Pulmonary artery endothelial cell (primary cell): ENCODE measurements around the gene CDC42BPA. TPM values are rescaled to one million over a fixed set of nuclear protein-coding genes. Genes with fewer than 3 reads are reported as not detected.

Experiments used
- DNase-seq: peaks from one replicate; pipeline ENCODE4 v3.0.0-alpha.2; 2011; ENCODE audit warnings: low read depth, low spot score
- total RNA-seq: library from RNA; depleted of rRNA; stranded (reverse); fragments of >200 nt; gene quantifications from 2 replicates; pipeline ENCODE4 v1.2.3, GENCODE V29; 2014

Gene CDC42BPA
- total RNA-seq, 1 donor from 2014 or later, result 67.7 TPM

DNA sequence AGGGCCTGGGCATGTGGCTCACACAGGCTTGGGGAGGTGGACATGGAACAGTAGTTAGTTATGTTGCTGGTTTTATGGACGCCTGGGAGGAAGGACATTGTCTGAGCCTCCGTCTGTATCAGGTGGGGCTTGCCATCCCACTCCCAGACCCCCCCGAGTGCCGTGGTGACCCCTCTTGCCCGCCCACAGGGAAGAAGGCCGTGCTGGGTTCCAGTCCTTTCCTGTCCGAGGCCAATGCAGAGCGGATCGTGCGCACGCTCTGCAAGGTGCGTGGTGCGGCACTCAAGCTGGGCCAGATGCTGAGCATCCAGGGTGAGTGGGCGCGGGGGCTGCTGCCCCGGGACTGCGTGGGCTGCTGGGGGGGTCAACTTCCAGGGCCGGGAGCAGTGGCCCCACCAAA, 336.5 kb downstream of the CDC42BPA start:
- no peak for DNase-seq

DNA sequence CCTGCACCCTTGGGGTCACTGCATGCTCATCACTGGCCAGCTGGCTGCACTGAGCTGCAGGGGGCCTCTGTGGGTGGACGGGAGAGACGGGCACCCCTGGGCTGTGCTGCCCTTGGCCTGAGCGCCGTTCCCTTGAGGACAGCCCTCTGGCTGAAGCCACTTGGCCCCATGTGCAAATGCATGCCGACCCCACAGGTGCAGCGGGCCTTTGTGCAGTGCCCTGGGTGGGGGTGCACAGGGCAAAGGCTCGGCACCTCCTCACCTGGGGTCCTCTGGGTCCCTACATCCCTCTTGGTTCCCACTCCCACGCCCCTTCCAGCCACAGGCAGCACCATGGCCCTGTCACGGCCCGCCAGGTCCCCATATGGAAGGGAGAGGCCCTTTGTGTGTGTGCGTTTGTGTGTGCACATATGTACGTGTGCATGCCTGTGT, 336.9 kb downstream of the CDC42BPA start:
- no peak for DNase-seq

DNA sequence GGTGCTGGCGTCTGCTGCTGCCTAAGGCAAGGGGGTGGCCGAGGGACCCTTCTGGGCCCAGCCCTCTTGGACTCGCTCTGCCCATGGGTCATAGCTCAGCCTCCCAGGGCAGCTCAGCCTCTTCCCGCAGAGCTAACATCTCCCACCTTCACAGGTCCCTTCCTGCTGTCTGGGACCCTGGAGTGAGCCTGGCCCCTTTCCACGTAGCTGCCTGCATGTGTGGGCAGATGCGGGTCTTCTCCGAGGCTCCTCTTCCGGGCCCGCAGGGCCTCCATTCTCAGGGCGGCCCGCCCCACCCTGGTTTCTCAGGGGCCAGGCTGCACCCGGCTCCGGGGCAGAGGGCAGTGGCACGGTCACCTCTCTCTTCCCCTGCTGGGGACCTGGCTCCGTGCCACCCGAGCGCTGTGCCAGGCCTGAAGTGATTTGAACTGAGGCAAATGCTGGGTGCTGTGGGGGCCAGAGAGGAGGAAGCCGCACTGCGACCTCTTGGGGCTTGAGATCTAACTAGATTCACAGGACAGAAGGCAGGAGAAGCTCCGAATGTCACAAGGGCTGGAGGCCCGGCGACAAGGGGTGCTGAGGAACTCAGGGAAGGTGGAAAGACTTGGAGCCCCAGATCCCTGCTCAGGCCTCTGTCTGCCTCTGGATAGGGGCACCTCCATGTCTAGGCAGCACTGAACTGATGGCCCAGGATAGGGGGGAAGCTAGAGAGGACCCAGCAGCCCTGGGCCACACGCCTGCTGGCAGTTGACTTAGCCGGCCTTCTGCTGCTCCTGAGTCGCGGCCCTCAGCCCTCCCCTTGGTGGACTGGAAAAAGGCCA, 337.5 kb downstream of the CDC42BPA start:
- DNase-seq, result no peak

DNA sequence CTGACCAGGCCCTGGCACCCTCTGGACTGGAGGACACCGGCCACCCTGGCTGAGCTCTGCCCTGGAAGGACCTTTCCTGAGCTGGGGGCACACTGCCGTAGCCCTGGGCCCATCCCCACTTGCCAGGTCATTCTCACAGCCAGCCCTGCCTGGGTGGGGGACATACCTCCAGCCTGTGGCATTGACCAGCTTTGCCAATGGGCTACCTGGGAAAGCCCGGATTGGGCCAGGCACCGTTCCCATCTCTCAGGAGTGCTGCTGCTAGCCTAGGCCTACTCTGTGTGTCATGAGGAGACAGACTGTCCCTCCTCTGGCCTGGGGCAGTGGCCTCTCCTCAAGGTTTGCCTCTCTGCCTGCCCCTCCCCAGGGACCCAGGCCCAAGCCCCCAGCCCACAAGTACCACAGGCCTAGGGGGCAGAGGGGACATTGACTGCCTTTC, 338.2 kb downstream of the CDC42BPA start:
- no peak for DNase-seq

DNA sequence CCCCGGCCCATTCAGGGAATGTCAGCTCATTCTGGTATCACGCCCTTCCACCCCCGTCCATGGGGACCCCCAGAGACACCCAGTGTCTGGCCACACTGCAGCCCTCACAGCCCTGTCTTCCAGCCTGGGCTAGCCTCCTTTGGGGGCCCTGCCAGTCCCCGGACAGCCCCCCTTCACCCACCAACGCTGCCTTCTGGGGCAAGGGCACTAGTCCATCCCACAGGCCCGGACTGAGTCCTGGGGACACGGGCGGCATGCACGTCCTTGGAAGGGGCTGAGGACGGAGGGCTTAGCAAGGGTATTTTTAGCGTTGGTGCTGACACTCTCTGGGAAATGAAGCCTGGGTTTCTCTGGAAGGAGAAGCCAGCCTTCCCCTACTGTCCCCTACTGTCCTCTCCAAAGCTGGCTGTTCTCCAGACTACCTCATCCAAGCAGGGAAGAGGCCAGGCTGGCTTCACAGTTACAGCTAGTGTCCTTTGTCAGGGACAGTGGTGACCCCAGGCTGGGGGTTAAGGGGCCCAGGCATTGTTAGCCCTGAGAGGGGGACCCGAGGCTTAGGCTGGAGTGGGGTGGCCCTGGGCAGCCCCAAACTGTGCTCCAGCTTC, 338.7 kb downstream of the CDC42BPA start:
- DNase-seq, result no peak

DNA sequence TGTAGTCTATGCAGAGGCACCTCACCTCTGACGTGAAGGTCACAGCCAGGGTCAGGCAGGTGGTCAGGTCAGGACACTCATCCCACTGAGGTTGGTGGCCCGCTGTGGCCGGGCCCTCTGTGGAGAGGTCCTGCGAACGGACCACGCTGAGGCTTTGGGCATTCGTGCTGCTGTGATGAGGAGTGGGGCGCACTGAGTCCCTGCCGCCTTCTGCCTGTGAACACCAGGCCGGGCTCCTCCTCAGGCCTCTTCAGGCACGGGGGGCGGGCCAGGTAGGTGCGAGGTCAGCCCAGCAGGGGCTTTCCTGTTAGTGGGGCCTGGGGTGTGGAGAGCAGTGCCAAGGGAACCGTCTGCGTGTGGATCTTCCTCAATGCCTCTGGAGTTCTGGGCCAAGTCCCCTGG, 339.2 kb downstream of the CDC42BPA start:
- DNase-seq, result no peak

DNA sequence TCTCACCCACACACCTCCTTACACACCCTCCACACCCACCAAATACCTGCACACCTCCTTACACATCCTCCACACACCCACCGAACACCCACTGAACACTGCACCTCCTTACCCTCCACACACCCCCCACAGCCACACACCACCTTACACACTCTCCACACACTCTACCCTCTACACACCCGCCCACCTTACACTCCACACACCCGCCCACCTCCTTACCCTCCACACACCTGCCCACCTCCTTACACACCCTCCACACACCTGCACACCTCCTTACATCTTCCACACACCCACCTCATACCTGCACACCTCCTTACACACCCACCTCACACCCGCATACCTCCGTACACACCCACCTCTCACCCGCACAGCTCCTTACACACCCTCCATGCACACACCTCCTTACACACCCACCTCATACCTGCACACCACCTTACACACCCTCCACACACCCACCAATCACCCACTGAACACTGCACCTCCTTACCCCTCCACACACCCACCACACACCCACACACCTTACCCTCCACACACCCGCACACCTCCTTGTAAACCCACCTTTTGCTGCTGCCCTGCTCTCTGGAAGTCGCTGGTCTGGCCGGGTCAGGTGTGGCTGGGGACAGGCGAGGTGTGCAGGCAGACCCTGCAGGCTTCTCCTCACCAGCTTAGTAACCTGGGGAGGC, 339.7 kb downstream of the CDC42BPA start:
- DNase-seq, result no peak

DNA sequence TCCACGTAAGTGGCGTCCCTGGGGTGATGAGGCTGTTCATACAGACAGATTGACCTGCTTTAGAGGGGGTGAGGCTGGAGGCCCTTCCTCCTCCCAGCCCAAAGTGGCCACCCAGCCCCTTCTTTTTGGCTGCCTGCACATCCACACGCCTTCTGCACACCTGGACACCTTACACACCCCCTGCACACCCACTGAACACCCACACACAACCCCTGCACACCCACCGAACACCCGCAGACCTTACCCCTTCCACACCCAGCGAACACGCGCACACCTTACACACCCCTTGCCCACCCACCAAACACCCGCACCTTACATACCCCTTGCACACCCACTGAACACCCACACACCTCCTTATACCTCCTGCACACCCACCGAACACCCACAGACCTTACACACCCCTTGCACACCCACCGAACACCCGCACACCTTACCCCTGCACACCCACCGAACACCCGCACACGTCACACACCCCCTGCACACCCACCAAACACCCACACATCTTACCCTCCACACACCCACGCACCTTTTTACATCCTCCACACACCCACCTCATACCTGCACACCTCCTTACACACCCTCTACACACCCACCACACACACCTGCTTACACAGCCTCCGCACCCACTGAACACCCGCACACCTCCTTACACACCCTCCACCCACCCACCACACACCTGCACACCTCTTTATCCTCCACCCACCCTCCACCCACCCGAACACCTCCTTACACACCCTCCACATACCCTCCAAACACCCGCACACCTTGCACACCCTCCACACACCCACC, 340.5 kb downstream of the CDC42BPA start:
- no peak for DNase-seq

DNA sequence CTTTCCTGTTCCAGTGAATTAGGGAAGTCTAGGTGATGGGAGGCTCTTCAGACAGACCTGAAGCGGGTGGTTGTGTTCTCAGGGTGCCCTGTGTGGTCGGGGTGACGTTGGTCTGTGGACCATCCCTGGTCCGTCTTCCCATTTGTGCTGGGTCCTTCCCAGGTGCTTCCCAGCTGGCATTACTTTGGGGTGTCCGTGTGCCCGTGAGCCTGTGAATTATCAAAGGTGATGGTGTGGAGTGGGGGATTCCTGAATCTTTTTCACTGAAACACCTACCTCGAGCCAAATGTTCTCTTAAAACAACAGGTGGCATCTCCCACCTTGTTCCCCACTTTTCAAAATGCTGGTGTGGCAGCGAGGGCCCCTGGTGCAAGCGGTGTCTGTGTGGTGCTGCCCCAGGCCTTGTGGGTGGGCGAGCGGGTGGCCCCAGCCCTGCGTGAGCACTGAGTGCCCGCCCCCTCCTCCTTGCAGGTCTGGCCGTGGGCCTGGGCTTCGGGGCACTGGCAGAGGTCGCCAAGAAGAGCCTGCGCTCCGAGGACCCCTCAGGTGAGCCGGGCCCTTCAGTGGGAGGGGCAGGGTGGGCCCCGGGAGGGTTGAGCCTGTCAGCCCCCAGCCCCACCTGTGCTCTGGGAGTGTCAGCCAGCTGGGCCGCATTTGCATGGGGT, 341.2 kb downstream of the CDC42BPA start:
- no peak for DNase-seq

DNA sequence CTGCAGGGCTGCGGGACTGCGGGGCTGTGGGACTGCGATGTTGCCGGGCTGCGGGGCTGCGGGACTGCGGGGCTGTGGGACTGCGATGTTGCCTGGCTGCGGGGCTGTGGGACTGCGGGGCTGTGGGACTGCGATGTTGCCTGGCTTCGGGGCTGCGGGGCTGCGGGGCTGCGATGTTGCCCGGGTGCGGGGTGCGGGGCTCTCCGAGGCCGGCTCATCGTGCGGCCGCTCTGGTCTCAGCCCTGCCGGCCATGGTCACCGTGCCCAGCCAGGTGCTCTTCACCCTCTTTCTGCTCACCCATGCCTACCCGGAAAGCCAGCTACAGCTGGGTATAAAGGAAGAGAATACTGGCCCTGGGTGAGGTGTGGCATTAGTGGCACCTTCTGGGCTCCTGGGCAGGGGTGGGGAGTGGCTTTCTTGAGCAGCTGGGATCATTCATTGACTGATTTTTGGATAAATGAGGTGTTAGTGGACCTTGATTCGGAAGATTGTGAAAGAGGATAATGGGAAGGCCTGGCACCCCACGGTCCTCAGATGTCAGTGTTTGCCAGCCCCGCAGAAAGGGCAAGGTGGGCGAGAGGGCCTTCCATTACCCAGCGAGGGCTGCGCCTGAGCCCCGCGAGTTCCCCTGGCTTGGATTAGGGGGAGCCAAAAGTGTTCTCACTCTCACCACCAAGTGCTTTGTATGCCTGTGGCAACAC, 341.9 kb downstream of the CDC42BPA start:
- DNase-seq, result no peak

DNA sequence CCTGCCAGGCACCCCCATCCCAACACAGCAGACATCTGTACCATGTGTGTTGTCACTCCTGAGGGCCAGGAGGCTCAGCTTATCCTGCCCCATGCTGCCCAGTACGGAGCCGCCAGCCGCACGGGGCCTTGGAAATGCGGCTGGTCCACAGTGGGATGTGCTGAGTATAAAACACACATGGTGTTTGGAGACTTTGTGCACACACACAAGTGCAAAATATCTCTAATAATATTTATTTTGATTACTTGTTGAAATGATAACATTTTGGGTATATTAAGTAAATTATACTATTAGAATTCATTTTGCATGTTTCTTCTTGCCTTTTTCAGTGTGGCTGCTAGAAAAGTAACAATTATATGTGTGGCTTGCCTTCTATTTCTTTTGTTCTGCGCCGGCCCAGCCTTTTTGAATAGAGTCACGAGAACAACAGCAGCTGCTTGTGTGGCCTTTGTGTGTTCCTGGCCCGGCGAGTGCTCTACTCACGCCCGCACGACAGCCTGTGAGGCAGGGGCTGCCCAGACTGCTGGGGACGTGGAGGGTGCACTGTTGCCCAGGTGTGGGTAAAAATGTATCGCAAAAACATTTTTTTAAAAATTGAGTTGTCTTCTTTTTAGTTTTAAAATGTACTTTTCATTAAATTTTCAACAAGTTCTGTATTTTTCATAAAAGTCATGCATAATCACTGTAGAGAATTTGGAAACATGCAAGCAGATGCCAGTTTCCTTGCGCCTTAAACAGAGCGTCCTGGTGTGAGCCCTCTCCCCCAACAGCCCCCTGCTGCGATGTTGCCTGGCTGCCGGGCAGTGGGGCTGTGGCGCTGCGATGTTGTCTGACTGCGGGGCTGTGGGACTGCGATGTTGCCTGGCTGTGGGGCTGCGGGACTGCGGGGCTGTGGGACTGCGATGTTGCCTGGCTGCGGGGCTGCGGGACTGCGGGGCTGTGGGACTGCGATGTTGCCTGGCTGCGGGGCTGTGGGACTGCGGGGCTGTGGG, 342.7 kb downstream of the CDC42BPA start:
- no peak for DNase-seq

DNA sequence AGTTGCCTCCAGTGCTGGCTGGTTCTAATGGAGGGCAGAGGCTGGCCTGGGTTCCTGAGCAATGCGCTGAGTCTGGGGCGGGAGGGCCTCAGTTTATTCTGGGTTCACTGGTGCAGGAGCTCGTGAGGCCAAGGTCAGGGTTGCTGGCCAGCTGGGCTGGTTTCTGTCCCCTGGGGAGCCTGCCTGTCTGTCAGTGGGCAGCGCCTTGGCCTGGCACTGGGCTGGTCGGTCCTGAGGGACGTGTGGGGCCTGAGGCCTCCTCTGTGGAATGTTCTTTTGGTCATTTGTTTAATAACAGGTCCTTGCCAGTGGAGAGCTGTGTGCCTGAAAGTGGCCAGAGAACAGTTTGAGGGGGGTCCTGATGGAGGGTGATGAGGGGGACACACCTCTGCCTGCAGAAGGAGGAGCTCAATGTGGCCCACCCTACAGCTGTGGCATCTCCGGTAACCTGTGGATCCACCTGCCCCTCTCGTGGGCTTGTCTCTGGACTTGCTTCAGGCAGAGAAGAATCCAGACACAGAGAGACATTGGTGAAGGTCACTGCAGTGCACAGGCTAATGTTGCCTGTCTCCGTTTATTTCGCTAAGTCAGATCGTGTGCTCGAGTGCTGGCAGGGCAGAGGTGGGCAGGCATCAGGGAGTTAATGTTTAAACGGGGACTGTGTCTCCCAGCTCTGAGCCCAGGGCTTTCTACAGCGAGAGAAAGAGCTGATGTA, 343.6 kb downstream of the CDC42BPA start:
- DNase-seq, result no peak

DNA sequence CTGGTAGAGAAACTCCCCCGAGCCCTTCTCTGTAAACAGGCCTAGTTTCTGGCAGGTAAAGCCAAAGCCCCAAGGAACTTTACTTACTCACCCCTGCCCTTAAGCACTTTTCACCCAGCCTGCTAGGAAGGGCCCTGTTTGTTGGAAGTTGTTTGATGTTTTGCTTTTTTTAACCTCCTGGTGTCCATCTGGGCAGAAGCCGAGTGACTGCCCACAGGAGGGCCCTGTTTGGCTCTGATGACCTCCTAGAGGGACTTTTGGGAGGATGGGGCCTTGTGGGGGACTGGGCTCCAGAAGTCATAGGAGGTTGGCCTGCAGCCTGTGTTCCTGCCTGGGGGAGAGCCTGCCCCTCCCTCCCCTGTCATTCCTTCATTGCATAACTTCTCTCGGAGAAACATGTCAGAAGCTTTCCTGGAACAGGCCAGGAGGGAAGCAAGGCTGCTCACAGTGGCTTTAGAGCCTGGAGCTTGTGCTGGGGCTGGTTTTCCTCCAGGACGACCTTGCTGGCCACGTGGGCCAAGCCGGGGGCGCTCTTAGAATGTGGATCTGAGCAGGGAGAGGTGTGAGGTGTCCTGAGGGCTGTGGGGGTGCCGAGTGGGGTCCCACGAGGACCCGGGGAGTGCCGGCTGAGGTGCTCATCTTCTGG, 344.3 kb downstream of the CDC42BPA start:
- no peak for DNase-seq

DNA sequence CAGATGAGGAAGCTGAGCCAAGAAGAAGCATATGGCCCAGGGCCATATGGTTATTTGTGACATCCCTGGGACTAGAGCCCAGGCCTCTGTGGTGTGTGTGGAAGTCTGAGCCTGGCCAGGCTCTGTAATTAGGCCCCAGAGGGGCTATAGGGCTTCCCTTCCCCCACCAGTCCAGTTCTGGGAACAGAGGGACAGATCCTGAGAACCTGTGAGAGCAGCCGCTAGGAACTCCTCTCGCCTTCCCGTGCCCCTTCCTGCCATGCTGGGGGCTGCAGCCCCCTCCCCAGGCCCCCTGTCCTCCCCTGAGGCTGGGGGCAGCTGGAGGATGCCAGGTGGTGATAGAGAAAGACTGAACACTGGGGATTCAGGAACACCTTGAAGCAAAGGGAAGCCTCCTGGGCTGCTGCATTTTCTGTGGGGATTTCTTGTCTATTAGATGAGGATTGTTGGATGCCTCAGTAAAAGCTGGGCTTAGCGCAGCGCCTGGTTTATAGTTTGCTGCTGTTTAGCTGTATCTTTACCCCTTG, 344.9 kb downstream of the CDC42BPA start:
- no peak for DNase-seq

DNA sequence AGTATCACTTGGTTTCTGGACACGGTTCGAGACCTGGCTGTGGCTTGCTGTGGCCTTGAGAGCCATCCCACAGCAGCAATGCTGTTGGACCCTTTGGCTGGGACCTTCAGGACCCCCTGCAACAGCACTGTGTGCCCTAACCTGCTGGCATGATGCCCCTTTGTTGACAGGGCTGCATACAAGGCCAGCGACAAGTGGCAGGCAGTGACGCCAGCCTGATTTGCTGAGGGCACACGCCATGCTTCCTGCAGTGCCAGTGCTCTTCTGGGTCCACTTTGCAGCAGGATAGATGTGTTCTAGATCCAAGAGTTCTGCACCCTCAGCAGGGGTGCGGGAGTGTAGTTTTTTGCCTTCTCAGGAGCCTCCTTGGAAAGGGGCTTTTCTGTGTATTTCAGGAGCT, 345.4 kb downstream of the CDC42BPA start:
- no peak for DNase-seq

DNA sequence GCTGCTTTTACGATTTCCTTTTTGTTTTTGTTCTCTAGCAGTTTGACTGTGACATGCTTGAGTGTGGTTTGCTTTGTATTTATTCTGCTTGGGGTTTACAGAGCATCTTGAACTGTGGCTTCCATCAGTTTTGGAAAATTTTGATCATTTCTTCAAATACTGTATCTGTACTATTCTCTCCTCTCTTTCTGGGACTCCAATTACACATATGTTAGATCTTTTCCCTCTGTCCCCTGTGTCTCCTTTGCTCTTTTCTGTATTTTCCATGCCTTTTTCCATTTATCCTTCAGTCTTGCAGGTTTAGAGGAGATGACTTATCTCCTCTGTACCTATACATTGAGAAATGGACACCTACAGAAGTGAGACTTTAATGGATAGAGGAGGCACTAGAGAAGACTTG, 346.5 kb downstream of the CDC42BPA start:
- no peak for DNase-seq

DNA sequence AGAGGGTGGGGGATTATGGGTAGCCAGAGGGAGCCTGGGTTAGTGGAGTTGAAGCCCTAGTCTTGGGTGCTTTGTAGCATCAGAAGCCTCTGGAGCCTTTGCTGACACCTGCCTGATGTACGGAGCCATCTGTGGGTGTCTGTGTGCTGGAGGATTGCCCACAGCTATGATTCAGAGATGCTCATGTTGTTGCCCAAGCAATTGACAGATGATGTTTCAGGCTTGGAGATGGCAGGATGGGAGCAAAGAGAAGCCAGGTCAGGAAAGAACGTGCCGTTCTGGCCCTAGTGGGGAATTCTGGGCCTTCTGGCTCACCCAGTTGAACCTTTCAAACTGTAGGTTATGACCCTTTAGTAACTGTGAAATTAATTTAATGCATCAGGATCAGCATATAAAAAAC, 350.6 kb downstream of the CDC42BPA start:
- no peak for DNase-seq

DNA sequence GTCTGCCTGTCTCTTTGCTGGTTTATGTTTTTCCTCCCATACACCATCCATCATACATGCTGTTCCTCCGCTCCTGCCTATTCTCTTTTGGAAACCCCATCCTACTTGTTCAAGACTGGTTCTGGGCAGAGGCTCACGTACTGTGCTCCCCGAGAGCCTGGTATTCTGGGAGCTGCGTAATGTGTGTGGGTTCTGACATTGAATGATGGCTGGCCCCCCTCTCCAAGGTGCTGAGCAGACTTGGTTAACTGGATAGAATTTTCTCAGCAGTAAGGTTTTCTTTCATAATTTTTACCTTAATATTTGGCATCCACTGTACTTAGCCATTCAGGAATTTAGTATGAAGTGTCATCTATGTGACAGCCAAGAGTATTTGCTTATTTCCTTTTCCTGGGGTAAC, 351.6 kb downstream of the CDC42BPA start:
- no peak for DNase-seq
